ENCODE results near the gene ZNF423.

ZNF423 gene

DNA sequence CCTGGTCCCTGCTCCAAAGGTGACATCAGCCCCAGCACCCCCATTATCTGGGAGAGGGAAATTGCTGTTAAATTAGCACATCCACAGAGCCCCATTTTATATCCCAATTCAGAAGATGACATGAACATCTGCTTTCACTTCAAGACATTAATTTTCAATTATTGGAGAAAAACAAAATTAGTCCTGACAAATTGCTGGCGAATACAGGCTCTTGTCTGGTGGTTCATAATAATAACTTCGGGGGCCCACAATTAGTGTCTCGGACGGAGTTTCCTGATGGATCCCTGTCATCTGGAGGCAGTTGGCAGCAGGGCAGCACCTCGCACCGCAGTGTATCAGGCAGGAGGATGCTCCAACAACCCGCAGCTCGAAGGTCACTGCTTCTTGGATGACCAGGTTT lies 7.4 kb downstream of the ZNF423 start:
- DNase-seq (ENCODE audit: low spot score) = no peak

DNA sequence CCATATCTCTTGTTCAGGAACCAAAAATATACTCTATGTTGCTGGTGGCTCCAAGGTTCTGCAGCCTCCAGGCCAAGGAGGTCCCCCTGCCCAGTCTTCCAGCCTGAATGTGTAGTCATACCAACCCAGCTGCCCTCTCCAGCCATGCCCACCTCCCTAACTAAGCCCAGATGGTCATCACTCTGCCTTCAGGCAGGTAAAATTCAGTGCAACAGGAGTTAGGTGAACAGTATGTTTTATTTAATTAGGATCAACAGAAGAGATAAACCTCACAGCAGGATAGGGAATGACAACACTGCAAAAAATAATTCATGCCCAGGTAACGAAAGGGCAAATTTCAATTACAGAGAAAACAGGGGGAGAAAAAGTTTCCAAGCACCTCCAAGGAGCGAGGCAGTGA lies 9.1 kb downstream of the ZNF423 start:
- no peak for DNase-seq (ENCODE audit: low spot score)

DNA sequence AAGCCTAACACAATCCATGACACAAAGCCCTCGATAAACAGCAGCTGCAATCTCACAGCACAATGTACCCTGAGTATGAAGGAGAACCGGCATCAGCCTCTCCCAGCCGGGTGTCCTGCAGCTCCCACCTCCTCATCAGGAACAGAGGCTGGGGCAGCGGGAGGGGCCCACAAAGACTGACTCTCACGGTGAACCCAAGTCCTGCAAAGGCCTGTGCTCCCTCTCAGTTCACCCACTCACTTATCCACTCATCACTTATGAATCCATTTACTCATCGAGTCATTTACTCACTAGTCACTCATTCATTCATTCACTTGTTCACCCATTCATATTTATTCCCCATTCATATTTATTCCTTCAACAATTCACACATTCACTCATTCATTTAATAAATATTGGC lies 11.6 kb downstream of the ZNF423 start:
- no peak for DNase-seq (ENCODE audit: low spot score)

DNA sequence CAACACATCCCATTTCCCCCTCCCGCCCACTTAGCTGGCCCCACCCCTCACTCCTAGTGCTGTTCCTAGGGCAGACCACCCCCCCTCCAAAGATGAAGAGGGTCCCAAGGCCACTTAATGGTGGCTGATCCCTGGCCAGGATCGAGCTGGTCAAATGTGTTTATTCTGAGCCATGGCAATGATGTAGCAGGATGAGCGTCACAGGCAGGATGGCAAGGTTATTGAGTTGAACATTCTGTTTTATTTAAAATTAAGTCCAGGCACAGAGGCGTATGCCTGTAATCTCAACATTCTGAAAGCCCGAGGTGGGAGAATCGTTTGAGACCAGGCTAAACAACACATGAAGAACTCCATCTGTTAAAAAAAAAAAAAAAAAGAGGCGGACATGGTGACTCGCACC lies 12.2 kb downstream of the ZNF423 start:
- no peak for DNase-seq (ENCODE audit: low spot score)

DNA sequence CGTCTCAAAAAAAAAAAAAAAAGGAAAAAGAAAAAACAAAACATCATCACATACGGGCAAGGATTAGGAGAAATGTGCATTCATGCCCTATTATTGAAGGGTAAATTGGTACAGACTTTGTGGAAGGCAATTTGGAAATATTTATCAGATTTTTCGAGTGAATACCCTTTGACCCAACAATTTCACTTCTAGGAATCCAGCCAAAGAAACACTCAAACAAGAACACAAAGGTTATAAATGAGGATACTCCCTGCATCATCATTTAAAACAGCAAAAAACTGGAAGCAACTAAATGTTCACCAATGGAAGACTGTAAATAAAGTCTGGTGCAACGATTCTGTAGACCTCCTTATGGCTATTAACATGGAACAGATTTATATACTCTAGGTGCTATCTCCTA lies 12.9 kb downstream of the ZNF423 start:
- no peak for DNase-seq (ENCODE audit: low spot score)

DNA sequence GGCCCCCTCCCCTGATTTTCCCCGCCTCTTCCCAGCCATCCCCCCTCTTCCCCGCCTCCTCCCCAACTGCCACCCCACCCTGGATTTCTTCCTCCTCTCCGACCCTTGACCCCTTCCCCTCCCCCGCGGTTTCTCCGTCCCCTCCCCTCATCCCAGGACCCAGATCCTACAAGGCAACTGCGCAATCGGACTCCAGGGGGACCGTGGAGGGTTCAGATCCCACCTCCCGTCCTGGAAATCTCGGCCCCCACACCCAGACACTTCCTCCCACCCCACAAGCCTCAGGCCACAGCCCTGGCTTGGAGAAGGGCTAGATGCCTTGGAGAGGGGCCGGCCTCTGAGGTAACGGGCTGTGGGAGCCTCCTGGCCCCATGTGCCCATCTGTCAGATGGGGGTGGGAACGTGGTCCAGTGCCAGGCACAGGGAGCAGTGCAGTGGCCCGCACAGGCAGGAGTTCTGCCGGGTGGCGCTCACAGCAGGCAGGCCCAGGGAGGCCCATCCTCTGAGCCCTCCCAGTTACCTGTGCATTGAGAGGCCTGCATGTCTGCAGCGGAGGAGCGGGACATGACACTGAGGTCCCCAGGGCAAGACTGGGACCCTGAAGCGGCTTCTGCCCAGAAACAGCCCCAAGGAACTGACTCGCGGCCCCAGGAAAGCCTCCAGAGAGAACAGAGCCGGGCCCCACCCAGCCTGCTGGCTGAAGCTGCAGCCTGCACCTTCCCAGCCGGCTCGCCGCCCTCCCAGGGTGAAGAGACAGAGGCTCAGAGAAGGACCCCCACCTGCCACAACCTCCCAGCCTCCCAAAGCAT lies 16.7 kb downstream of the ZNF423 start:
- no peak for DNase-seq (ENCODE audit: low spot score)

DNA sequence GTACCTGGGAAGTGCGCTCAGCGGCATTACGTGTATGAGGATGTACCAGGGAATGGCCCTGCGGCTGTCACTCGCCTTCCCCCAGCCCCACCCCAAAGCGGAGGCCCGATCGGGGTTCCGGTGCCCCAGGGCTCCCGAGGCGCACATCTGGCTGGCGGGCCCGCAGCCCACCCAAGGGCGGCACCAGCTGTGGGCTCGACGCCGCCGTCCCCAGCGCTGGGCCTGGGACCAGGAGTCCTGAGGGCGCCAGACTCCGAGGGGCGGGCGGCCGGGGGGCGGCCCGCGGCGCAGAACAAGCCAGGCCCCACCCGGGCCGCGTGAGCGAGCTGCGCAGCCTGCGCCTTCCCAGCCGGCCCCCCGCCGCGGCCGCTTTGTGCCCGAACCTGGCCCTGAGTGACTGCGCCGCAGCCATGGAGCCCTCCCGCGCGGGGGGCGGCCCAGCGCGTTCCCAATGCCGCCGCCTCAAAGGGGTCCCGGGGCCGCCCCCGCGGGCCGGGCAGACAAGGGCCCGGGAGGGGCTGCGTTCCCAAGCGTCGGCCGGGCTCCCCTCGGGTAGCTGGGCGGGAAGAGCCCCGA lies 17.4 kb downstream of the ZNF423 start:
- no peak for DNase-seq (ENCODE audit: low spot score)

DNA sequence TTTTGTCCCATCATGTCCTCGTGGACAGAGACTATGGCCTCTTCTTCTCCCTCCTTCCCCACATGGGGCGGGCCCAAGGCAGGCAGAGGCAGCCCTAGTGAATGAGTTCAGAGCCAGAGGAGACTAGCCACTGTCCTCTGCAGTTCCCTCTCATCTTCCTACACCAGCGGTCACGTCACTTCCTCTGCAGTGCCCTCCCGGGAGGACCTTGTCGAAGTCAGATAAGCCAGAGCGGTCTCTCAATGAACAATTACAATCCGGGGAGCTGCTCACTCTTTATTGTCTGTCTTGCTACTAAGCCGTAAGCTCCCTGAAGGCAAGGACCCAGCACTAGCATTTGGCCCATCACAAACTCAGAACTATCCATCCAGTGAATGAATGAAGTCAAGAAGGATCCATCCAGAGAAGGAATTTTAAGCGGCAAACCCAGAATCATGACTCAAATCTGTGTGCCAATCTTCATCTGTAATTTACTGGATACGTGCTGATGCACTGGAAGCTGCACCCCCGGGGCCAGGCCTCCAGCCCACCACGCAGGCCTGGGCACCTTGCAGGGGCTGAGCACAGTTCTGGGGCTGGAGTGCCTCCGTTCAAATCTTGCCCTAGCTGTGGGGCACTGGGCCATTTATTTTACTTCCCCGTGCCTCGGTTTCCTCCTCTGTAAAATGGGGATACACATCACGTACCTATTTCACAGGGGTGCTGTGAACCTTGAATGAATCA lies 18.1 kb downstream of the ZNF423 start:
- DNase-seq (ENCODE audit: low spot score) = no peak

DNA sequence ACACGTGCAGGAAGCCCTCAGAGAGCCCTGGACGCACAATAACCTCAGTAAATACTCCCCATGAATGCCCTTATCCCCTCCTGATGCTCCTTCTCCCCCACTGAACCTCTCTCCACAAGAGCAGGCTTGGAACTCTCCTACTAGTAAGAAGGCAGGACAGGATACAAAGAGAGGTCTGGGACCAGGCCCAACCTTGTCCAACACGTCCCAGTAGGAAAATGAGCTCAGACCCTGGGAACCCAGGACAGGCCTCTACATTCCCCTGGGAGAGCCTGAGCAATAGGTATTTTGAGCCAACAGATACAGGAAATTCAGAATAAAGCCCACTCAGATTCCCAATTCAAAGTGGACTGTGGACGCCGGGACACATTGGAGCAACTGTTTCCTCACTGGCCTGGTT lies 19.2 kb downstream of the ZNF423 start:
- DNase-seq (ENCODE audit: low spot score) = no peak

DNA sequence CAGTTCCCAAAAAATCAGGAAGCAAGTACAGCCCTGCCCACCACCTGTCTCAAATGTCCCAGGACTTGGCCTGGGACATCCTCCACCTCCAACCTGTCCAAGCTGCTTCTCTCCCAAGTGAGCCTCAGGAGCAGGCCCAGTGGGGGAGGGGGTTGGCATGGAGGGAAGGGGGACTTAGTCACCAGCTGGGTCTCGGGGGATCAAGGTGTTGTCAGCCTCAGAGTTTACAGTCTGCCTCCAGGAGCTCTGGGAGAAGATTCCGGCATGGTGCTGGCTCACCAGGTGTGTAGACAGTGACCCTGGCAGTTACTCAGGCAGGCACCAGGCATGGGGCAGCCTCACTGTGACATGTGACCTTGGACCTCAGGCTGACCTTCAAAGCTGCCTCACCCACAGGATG lies 19.7 kb downstream of the ZNF423 start:
- DNase-seq (ENCODE audit: low spot score) = no peak

DNA sequence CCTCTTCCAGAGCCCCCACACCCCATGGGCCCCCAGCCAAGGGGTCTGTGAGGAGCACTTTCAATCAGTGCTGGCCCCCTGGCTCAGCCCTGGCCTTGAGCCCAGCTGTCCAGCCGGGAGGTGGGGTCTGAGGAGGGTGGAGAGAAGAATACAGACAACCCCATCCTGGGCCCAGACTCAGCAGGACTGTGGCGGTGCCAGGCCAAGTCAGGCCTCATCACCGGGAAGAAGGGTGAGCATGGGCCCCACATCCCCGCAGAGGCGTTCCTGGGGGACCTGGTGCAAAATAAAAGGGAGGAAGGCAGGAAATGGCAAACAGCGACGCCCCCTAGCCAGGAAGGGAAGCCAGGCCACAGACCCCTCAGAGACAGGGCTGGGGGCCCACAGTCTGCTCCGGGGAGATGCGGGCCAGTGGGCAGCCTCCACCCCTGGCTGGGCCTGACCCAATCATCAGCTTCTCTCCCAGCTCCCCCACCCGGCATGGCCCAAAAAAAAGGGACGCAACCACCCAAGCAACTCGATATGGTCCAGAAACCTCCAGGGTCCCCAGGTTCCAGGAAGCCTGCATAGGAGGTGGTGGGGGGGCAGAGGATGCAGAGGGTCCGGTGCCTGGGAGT lies 20.6 kb downstream of the ZNF423 start:
- no peak for DNase-seq (ENCODE audit: low spot score)

DNA sequence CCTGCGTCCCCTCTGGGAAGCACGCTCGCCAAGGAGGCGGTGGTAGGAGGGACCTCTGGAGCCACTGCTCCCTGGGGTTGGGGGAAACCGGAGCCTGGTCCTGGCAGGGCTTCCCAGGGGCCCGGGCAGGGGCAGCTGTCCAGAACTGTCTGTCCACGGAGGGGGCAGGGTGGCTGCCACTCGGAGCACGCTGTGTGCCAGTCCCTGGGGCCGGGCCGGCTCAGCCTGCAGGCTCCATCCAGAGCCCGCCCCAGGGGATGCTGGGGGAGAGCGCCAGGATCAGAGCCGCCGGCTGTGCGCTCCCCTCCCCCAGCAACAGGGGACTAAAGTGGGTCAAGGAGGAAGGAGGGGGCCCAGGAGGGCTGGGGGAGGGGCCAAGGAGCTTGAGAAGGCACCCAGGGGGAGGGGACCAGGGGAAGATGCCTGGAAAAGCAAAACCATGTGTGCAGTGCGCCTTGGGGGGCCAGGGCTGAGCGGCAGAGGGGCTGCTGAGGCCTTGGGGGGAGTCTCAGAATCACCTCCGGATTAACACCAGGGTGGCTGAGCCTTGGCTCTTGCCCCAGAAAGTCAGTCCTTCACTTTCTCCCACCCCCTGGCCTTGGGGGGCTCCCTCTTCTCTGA lies 21.3 kb downstream of the ZNF423 start:
- no peak for DNase-seq (ENCODE audit: low spot score)

DNA sequence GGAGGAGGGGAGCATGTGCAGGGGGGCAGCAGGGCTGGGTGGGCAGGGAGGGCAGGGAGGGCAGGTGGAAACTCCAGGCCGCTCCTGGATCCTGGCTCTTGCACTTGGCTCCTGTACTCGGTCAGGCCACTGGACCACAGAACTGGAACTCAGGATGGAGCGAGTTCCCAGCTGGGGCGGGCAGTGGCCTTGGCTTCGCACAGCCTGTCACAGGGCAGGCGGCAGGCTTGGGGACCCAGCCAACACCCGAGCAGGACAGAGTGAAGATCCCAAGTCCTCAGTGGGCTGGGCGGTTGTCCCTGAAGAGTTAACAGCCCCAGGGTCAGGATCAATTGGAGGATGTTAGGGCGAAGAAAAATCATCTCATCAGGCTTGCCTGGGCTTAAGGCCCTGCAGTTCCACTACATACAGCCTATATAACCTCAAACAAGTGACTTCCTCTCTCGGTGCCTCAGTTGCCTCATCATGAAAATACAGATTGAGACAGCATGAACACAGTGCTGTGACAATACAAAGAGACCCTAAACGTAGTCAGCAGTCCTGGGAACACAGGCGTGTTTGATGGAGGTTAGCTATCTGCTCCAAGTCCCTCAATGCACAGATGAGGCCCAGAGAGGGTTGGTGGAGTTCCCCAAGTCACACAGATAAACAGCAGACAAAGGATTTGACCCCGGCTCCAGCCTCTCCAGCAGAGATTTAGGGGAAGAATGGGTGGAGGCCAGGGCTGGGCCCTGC lies 21.9 kb downstream of the ZNF423 start:
- DNase-seq (ENCODE audit: low spot score) = no peak

DNA sequence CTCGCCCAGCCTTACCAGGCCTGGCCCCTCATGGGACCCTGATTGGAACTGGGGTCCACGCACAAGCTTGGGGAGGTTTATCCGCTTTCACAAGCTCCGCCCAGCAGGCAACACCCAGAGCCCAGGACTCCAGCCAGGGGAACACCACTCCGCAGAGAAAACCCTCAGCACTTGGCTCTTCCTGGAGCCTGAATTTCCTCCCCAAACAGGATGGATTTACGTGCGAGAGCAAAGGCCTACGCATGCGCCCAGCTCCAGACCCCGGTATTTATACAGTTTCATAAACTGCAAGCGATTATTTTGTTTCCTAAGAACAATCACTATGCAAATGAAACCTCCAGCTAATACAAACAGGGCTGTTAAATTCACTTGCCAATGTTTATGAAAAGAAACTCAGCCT lies 22.8 kb downstream of the ZNF423 start:
- no peak for DNase-seq (ENCODE audit: low spot score)

DNA sequence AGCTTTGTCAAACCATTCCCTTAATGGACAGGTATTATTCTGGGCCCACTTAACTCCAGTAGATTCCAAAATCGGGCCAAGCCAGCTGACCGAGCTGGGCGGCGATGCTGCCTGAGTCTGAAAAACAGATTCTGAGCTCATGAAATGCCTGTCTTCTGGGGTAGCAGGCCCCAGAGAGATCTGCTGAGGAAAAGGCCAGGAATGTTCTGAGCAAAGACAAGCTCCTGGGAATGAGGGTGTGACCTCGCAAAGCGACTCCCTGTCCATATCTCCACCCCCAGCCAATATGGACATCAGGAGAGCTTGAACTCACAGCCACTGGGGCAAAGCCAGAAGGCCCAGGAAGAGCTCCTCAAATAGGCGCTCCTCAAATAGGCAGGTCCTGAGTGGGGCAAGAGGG lies 23.7 kb downstream of the ZNF423 start:
- DNase-seq (ENCODE audit: low spot score) = no peak

DNA sequence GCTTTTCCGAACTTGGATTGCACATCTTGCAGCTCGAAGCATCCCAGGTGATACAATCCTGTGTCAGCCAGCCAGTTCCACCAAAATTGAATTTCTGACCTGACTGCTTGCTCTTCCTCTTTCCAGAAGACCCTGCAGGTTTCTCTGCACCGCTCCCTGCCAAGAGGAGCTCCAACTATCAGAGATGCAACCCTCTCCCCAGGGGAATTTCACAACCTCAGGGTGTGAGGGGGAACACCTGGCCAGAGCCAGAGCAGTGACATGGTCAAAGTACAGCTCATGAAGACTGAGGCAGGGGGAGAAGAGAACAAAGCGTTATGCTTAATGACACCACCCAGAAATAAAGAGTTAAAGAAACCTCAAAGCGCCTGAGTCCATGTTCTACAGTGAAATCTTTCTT lies 25.0 kb downstream of the ZNF423 start:
- no peak for DNase-seq (ENCODE audit: low spot score)

DNA sequence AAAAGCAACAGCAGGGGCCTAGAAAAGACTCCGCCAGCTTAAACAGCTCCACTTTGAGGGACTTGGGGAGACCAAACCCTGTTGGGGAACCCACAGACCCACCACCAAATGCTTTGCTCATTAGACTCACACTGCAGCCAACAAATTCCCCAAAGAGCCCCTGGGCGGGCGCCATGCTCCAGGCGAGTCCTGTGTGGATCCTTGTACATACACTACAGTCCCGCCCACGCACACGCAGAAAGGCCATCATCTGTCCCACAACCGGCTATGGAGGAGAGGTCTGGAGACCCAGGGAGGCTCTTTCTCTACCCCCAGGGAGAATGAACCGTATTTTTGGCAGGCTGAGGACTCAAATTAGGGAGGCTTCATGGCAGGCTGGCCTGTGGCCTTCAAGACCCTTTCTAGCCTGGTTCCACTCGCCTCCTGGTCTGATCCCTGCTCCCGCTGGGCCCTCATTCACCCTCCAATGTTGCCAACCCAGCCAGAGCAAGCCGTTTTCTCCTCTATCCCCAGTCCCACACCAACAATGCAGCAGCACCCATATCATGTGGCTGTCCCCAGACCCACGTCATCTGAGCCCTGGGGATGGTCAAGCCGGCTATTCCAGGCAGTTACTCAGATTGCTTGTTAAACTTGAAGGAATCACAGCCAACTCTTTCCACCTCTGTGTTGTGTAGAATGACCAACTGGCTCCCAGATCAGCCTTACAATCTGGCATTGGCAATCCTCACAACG lies 27.2 kb downstream of the ZNF423 start:
- DNase-seq (ENCODE audit: low spot score) = no peak

DNA sequence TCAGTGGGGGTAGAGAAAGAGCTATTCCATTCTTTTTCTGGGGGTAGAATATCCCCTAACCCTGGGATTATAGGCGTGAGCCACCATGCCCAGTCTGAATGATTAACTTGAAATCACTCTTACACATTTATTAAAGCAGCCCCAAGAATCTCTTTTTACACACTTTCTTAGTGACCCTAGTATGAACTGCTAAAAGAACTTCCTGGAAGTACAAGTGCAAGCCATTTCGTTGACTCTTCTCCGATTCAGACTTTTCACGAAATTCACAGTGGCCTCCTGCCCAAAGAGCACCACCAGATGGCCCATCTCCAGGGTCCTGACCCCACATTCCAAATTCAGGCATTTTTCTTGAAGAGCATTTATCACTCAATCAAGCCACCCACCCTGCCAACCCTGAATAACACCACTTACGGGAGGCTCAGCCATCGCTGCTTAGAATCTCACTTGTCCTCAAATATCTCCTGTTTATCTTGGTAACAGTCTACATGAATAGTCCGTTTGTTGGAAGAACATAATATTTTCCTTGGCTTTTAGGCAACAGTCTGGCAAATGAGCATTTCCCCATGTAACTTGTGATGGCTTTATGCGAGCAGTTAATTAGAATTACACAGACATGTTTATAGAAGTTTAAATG lies 28.0 kb downstream of the ZNF423 start:
- DNase-seq (ENCODE audit: low spot score) = no peak

DNA sequence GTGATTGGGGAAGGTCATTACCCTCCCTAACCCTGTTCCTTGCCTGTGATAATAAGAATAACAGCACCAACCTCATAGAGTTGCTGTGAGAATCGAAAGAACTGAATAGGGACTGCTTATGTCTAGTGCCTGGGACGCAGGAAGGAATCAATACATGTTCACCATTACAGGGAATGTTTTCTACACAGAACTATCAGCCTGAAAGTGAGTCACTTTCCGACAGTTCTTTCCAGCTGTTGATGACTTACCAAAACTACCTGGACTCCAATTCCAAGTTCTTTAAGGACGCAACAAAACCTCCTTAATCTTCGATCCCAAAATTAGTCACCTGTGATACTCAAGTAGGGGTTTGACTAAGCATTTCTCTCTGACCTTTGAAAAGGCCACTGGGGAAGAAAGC lies 29.4 kb downstream of the ZNF423 start:
- DNase-seq (ENCODE audit: low spot score) = no peak

DNA sequence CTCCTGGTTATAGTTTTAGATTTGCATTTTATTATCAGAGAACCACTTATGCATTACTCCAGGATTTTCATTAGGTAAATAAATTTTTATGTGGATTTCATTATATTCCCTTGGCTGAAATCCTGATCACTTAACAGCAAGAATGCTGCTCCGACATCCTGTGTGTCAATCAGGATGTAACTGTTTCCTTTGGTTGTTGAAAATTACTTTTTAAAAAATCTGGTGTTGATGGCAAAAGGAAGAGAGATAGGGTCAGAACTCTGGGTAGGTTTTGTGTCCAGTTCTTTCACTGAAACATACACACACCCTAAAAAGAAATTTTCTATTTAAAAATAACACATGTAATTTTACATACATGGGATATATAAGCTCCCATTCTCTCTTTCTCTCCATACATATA lies 30.9 kb downstream of the ZNF423 start:
- DNase-seq (ENCODE audit: low spot score) = no peak

DNA sequence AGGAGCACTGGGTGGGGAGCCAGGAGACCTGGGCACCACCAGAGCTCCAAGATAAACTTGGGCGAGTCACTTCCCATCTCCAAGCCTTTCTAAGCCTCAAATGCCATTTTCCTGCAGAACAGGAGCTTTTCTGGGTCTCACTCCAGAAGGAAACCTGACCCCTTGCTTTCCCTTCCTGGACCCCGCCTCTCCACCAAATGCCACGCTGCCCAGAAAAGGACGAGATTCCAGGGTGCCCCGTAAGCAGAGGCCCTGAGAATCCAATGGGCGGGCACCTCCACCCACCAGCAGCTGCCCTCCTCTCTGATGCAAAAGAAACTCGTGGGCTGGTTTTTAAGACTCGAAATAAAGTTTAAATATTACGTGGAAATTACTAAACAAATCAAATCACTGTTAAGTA lies 31.3 kb downstream of the ZNF423 start:
- no peak for DNase-seq (ENCODE audit: low spot score)

All from AG20443 (cell line).